GM23338 (cell line): ENCODE data around the gene TMEM178B. TPM values are rescaled to one million over a fixed set of nuclear protein-coding genes. Genes with fewer than 3 reads are reported as not detected.
A peak's percentile ranks its signal among the peaks of the same experiment; 100 is the strongest.

Experiments
- ATAC-seq: fragments of 200-7000 bp; cut with Tn5 transposase; 3 replicates; pipeline ENCODE4 v1.9.1; 2020
- DNase-seq: peaks from one replicate; pipeline ENCODE4 v3.0.0-alpha.2; 2015; ENCODE audit warnings: low spot score
- H2AFZ ChIP-seq: fragments of 200-600 bp; sonication (generic); 2 replicates; pipeline ENCODE4 v1.8.0; 2016; ENCODE audit warnings: antibody characterized with exemption, mild to moderate bottlenecking, moderate library complexity
- H3F3A ChIP-seq: fragments of 200-600 bp; sonication (generic); replicated peaks from 2 replicates; pipeline ENCODE4 v1.8.0; 2017; ENCODE audit warnings: antibody characterized with exemption, mixed run types, low read depth
- H3K27ac ChIP-seq: fragments of 200-600 bp; sonication (generic); 2 replicates; pipeline ENCODE4 v1.6.1; 2016; ENCODE audit warnings: low read depth
- H3K27me3 ChIP-seq: fragments of 200-600 bp; sonication (generic); 2 replicates; pipeline ENCODE4 v1.8.0; 2016; ENCODE audit warnings: mild to moderate bottlenecking, mixed run types, moderate library complexity; ENCODE audit not compliant: insufficient read depth
- H3K36me3 ChIP-seq: fragments of 200-600 bp; sonication (generic); 2 replicates; pipeline ENCODE4 v1.8.0; 2016; ENCODE audit warnings: mild to moderate bottlenecking; ENCODE audit not compliant: insufficient read depth
- H3K4me1 ChIP-seq: fragments of 200-600 bp; sonication (generic); 2 replicates; pipeline ENCODE4 v1.8.0; 2016; ENCODE audit warnings: mild to moderate bottlenecking, moderate library complexity; ENCODE audit not compliant: insufficient read depth
- H3K4me2 ChIP-seq: fragments of 200-600 bp; sonication (generic); 2 replicates; pipeline ENCODE4 v1.7.1; 2017; ENCODE audit warnings: mixed run types
- H3K4me3 ChIP-seq: fragments of 200-600 bp; sonication (generic); 2 replicates; pipeline ENCODE4 v1.6.1; 2016; ENCODE audit warnings: mixed run types
- H3K79me2 ChIP-seq: fragments of 200-600 bp; sonication (generic); replicated peaks from 2 replicates; pipeline ENCODE4 v1.8.0; 2017; ENCODE audit warnings: mild to moderate bottlenecking; ENCODE audit not compliant: insufficient read depth
- H3K9me2 ChIP-seq: fragments of 200-600 bp; sonication (generic); 2 replicates; pipeline ENCODE4 v1.8.0; 2017; ENCODE audit not compliant: insufficient read depth
- H4K20me1 ChIP-seq: fragments of 200-600 bp; sonication (generic); replicated peaks from 2 replicates; pipeline ENCODE4 v1.8.0; 2017; ENCODE audit warnings: mild to moderate bottlenecking; ENCODE audit not compliant: insufficient read depth
- H3K27ac Mint-ChIP-seq: 2 replicates; pipeline ENCODE4 v1.8.0; 2020; ENCODE audit warnings: inconsistent platforms, mild to moderate bottlenecking, moderate library complexity, mixed read lengths
- H3K27me3 Mint-ChIP-seq: 3 replicates; pipeline ENCODE4 v1.8.0; 2022; ENCODE audit warnings: low read depth, mild to moderate bottlenecking, moderate library complexity, mixed read lengths, inconsistent platforms; ENCODE audit not compliant: insufficient read depth, poor library complexity
- H3K36me3 Mint-ChIP-seq: 3 replicates; pipeline ENCODE4 v1.8.0; 2021; ENCODE audit warnings: low read depth, mild to moderate bottlenecking, inconsistent platforms, moderate library complexity, mixed read lengths
- H3K4me1 Mint-ChIP-seq: 3 replicates; pipeline ENCODE4 v1.8.0; 2020; ENCODE audit warnings: mild to moderate bottlenecking, inconsistent platforms, mixed read lengths
- H3K4me3 Mint-ChIP-seq: 3 replicates; pipeline ENCODE4 v1.8.0; 2021; ENCODE audit warnings: moderate library complexity, mild to moderate bottlenecking, inconsistent platforms, mixed read lengths
- H3K9me3 Mint-ChIP-seq: 3 replicates; pipeline ENCODE4 v1.8.0; 2020; ENCODE audit warnings: moderate library complexity, mild to moderate bottlenecking, inconsistent platforms, mixed read lengths
- CREB1 ChIP-seq: fragments of 250-450 bp; sonication (Bioruptor Pico); IDR thresholded peaks from 2 replicates; pipeline ENCODE4 v1.5.0; 2020; ENCODE audit warnings: low read depth, mild to moderate bottlenecking, moderate library complexity
- NANOG ChIP-seq: IDR thresholded peaks from 2 replicates; pipeline ENCODE4 v1.6.1; 2016; ENCODE audit warnings: antibody characterized with exemption, borderline replicate concordance
- polyA plus RNA-seq: library from polyadenylated mRNA; unstranded; fragments of >200 nt; fragmentation: Nextera tagmentation; extraction: Ambion mirVana; gene quantifications from 2 replicates; pipeline ENCODE4 v1.2.1, GENCODE V29; 2016
- total RNA-seq: library from RNA; depleted of rRNA; stranded (reverse); fragments of >200 nt; shearing (Covaris generic); gene quantifications from 2 replicates; pipeline ENCODE4 v1.2.3, GENCODE V29; 2014
- TF ChIP-seq, protein P1 (sequence below): fragments of 250-450 bp; sonication (Bioruptor Pico); IDR thresholded peaks from 2 replicates; pipeline ENCODE4 v1.5.0; 2020; ENCODE audit warnings: mild to moderate bottlenecking, moderate library complexity
- TF ChIP-seq, protein P2 (sequence below): IDR thresholded peaks from one replicate; pipeline ENCODE4 v1.6.1; 2018; ENCODE audit warnings: antibody characterized with exemption; ENCODE audit not compliant: unreplicated experiment

Gene TMEM178B
- total and polyA plus RNA-seq, 2 experiments from 2014 or later: 4.9 to 15.6 TPM

- peak; percentile 78 for DNase-seq
- Histone ChIP-seq H3K4me1 (peaks cover 37% of the 10 kb centered on the region), H3K79me2 (peaks cover 36% of the 10 kb centered on the region), H3K4me2 (peak overlapping the region; percentile 93), H3K27ac (no peak overlapping the region), H4K20me1 (peaks cover 4% of the 10 kb centered on the region), H3K9me2 (no peaks in the 10 kb centered on the region), H3K27me3 (peaks cover 37% of the 10 kb centered on the region), H2AFZ (peak overlapping the region; percentile 84), H3K36me3 (no peaks in the 10 kb centered on the region), H3F3A (peaks cover 11% of the 10 kb centered on the region; the same call in 1 of the 2 replicates), H3K4me3 (peak overlapping the region; percentile 90)
- Mint-ChIP-seq H3K27me3 (peaks cover 41% of the 10 kb centered on the region), H3K4me1 (peaks cover 16% of the 10 kb centered on the region), H3K9me3 (peaks cover 6% of the 10 kb centered on the region; the same call in 2 of the 3 replicates), H3K27ac (no peak overlapping the region), H3K36me3 (peaks cover 4% of the 10 kb centered on the region), H3K4me3 (peak overlapping the region; percentile 84)
- no peak for TF ChIP-seq NANOG
- TF ChIP-seq, protein P1, sequence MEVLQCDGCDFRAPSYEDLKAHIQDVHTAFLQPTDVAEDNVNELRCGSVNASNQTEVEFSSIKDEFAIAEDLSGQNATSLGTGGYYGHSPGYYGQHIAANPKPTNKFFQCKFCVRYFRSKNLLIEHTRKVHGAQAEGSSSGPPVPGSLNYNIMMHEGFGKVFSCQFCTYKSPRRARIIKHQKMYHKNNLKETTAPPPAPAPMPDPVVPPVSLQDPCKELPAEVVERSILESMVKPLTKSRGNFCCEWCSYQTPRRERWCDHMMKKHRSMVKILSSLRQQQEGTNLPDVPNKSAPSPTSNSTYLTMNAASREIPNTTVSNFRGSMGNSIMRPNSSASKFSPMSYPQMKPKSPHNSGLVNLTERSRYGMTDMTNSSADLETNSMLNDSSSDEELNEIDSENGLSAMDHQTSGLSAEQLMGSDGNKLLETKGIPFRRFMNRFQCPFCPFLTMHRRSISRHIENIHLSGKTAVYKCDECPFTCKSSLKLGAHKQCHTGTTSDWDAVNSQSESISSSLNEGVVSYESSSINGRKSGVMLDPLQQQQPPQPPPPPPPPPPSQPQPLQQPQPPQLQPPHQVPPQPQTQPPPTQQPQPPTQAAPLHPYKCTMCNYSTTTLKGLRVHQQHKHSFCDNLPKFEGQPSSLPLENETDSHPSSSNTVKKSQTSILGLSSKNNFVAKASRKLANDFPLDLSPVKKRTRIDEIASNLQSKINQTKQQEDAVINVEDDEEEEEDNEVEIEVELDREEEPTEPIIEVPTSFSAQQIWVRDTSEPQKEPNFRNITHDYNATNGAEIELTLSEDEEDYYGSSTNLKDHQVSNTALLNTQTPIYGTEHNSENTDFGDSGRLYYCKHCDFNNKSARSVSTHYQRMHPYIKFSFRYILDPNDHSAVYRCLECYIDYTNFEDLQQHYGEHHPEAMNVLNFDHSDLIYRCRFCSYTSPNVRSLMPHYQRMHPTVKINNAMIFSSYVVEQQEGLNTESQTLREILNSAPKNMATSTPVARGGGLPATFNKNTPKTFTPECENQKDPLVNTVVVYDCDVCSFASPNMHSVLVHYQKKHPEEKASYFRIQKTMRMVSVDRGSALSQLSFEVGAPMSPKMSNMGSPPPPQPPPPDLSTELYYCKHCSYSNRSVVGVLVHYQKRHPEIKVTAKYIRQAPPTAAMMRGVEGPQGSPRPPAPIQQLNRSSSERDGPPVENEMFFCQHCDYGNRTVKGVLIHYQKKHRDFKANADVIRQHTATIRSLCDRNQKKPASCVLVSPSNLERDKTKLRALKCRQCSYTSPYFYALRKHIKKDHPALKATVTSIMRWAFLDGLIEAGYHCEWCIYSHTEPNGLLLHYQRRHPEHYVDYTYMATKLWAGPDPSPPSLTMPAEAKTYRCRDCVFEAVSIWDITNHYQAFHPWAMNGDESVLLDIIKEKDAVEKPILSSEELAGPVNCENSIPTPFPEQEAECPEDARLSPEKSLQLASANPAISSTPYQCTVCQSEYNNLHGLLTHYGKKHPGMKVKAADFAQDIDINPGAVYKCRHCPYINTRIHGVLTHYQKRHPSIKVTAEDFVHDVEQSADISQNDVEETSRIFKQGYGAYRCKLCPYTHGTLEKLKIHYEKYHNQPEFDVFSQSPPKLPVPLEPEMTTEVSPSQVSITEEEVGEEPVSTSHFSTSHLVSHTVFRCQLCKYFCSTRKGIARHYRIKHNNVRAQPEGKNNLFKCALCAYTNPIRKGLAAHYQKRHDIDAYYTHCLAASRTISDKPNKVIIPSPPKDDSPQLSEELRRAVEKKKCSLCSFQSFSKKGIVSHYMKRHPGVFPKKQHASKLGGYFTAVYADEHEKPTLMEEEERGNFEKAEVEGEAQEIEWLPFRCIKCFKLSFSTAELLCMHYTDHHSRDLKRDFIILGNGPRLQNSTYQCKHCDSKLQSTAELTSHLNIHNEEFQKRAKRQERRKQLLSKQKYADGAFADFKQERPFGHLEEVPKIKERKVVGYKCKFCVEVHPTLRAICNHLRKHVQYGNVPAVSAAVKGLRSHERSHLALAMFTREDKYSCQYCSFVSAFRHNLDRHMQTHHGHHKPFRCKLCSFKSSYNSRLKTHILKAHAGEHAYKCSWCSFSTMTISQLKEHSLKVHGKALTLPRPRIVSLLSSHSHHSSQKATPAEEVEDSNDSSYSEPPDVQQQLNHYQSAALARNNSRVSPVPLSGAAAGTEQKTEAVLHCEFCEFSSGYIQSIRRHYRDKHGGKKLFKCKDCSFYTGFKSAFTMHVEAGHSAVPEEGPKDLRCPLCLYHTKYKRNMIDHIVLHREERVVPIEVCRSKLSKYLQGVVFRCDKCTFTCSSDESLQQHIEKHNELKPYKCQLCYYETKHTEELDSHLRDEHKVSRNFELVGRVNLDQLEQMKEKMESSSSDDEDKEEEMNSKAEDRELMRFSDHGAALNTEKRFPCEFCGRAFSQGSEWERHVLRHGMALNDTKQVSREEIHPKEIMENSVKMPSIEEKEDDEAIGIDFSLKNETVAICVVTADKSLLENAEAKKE (CRISPR knock-in tag): no peak
- TF ChIP-seq, protein P2, sequence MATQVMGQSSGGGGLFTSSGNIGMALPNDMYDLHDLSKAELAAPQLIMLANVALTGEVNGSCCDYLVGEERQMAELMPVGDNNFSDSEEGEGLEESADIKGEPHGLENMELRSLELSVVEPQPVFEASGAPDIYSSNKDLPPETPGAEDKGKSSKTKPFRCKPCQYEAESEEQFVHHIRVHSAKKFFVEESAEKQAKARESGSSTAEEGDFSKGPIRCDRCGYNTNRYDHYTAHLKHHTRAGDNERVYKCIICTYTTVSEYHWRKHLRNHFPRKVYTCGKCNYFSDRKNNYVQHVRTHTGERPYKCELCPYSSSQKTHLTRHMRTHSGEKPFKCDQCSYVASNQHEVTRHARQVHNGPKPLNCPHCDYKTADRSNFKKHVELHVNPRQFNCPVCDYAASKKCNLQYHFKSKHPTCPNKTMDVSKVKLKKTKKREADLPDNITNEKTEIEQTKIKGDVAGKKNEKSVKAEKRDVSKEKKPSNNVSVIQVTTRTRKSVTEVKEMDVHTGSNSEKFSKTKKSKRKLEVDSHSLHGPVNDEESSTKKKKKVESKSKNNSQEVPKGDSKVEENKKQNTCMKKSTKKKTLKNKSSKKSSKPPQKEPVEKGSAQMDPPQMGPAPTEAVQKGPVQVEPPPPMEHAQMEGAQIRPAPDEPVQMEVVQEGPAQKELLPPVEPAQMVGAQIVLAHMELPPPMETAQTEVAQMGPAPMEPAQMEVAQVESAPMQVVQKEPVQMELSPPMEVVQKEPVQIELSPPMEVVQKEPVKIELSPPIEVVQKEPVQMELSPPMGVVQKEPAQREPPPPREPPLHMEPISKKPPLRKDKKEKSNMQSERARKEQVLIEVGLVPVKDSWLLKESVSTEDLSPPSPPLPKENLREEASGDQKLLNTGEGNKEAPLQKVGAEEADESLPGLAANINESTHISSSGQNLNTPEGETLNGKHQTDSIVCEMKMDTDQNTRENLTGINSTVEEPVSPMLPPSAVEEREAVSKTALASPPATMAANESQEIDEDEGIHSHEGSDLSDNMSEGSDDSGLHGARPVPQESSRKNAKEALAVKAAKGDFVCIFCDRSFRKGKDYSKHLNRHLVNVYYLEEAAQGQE: peak; percentile 83
- peak; percentile 34; the same call in 1 of the 2 replicates for TF ChIP-seq CREB1 (CRISPR knock-in tag)
- ATAC-seq: peak; percentile 60
Observed at GRCh38 chr7:141073173-141073640, 657 bp upstream of the TMEM178B start.
